ENCODE measurements around the gene DUOXA2.
A peak's percentile ranks its signal among the peaks of the same experiment; 100 is the strongest.

The DUOXA2 gene

DNA sequence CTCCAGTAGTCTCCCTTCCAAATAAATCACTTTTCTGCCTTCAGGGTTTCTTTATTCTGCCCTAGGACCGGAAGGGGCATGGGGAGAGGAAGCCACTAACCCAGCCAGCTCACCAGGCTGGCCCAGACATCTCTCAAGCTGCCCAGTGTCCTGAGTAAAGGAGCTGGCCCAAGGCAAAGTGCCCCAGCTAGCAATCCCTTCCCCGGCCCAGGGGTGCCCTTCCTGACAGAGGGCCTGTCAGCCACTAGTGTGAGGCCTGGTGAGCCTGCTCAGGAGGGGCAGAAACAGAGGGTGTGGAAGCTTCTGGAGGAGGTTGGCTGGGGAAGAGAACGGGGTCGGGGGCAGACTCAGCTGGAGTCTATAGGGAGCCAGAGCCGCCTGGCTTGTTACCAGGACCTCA lies 51.4 kb downstream of the DUOXA2 start:
- DNase-seq, result no peak

GRCh38 chr15:45166834-45167630 lies 52.9 kb downstream of the DUOXA2 start:
- peak; percentile 59 for DNase-seq

- no peak for DNase-seq
Measured at GRCh38 chr15:45167631-45168205, 53.6 kb downstream of the DUOXA2 start.
